SK-N-SH (cell line): Measurements from ENCODE around the gene POLR2C. TPM values are rescaled to one million over a fixed set of nuclear protein-coding genes. Genes with fewer than 3 reads are reported as not detected.

Experiments used
- CTCF ChIA-PET: fragments of 300-600, 350-600 bp; formaldehyde crosslinking; extraction: SDS; loops from one replicate; lab custom pipeline; 2021; lab: Yijun Ruan, JAX
- POLR2A ChIA-PET: fragments of 350-600 bp; sonication (Branson Sonifier 250); formaldehyde crosslinking; extraction: SDS; loops from one replicate; lab custom pipeline; 2020; ENCODE audit warnings: antibody characterized with exemption, inconsistent platforms; lab: Yijun Ruan, JAX
- DNase-seq: peaks from one replicate; pipeline ENCODE4 v3.0.0; 2012
- H2AFZ ChIP-seq: fragments of 200-600 bp; sonication (generic); 2 replicates; pipeline ENCODE4 v1.8.1; 2016; ENCODE audit warnings: antibody characterized with exemption, mild to moderate bottlenecking, low read depth
- H3F3A ChIP-seq: fragments of 200-600 bp; sonication (generic); replicated peaks from 2 replicates; pipeline ENCODE3; 2016; ENCODE audit warnings: antibody characterized with exemption, mild to moderate bottlenecking; ENCODE audit not compliant: insufficient read depth
- H3K27ac ChIP-seq, 2 experiments: fragments of 200-500 bp in 1 of 2; fragments of 200-600 bp in 1 of 2; sonication (Bioruptor generic) in 1 of 2; sonication (generic), shearing (Covaris generic) in 1 of 2; 2 replicates each; pipeline versions ENCODE4 v1.5.1 to v1.6.1; 2014 to 2016; ENCODE audit warnings: low read depth in 2 of 2, inconsistent platforms in 1 of 2, low read length in 1 of 2, mild to moderate bottlenecking in 1 of 2, mixed read lengths in 1 of 2
- H3K27me3 ChIP-seq: fragments of 200-600 bp; sonication (generic), shearing (Covaris generic); 2 replicates; pipeline ENCODE4 v1.6.1; 2016; ENCODE audit warnings: mixed run types; ENCODE audit not compliant: insufficient read depth
- H3K36me3 ChIP-seq, 2 experiments: fragments of 200-500 bp in 1 of 2; fragments of 200-600 bp in 1 of 2; sonication (Bioruptor generic) in 1 of 2; sonication (generic) in 1 of 2; replicated peaks in 1 of 2; 2 replicates each; pipeline versions ENCODE3 to v1.5.1; 2014 to 2016; ENCODE audit warnings: low read length in 1 of 2, mild to moderate bottlenecking in 1 of 2; ENCODE audit not compliant: insufficient read depth in 2 of 2, control insufficient read depth in 1 of 2
- H3K4me1 ChIP-seq, 2 experiments: fragments of 200-500 bp in 1 of 2; fragments of 200-600 bp in 1 of 2; sonication (Bioruptor generic) in 1 of 2; sonication (generic), shearing (Covaris generic) in 1 of 2; 2 replicates each; pipeline versions ENCODE4 v1.5.1 to v1.6.1; 2014 to 2016; ENCODE audit warnings: low read depth in 1 of 2, low read length in 1 of 2, mixed run types in 1 of 2; ENCODE audit not compliant: insufficient read depth in 2 of 2, control insufficient read depth in 1 of 2
- H3K4me2 ChIP-seq: fragments of 200-600 bp; sonication (generic), shearing (Covaris generic); 2 replicates; pipeline ENCODE4 v1.6.1; 2017; ENCODE audit warnings: mixed run types
- H3K4me3 ChIP-seq, 2 experiments: fragments of 200-500 bp in 1 of 2; fragments of 200-600 bp in 1 of 2; sonication (Bioruptor generic) in 1 of 2; sonication (generic), shearing (Covaris generic) in 1 of 2; 2 replicates each; pipeline versions ENCODE4 v1.5.1 to v1.8.1; 2014 to 2016; ENCODE audit warnings: low read depth in 2 of 2, inconsistent platforms in 1 of 2, low read length in 1 of 2, mild to moderate bottlenecking in 1 of 2, mixed read lengths in 1 of 2, moderate library complexity in 1 of 2
- H3K79me2 ChIP-seq: fragments of 200-600 bp; sonication (generic); 2 replicates; pipeline ENCODE4 v1.8.1; 2017; ENCODE audit warnings: mild to moderate bottlenecking; ENCODE audit not compliant: insufficient read depth
- H3K9ac ChIP-seq: fragments of 200-600 bp; sonication (generic); 2 replicates; pipeline ENCODE4 v1.6.1; 2017; ENCODE audit warnings: mixed run types
- H3K9me2 ChIP-seq: fragments of 200-600 bp; sonication (generic); 2 replicates; pipeline ENCODE4 v1.6.1; 2017; ENCODE audit warnings: mixed run types
- H3K9me3 ChIP-seq: fragments of 200-600 bp; sonication (generic); 2 replicates; pipeline ENCODE4 v1.6.1; 2017; ENCODE audit warnings: mixed run types, mild to moderate bottlenecking, moderate library complexity
- H4K20me1 ChIP-seq: fragments of 200-600 bp; sonication (generic); 2 replicates; pipeline ENCODE4 v1.6.1; 2017; ENCODE audit warnings: mild to moderate bottlenecking, mixed run types; ENCODE audit not compliant: insufficient read depth
- ELF1 ChIP-seq: IDR thresholded peaks from 2 replicates; pipeline ENCODE4 v1.4.0; 2012
- EP300 ChIP-seq, 2 experiments: IDR thresholded peaks; 2 replicates each; pipeline versions ENCODE4 v1.4.0 to v1.6.1; 2012; ENCODE audit warnings: borderline replicate concordance in 1 of 2, low read depth in 1 of 2, low read length in 1 of 2
- FOSL2 ChIP-seq: IDR thresholded peaks from 2 replicates; pipeline ENCODE4 v1.4.0; 2012; ENCODE audit warnings: low read depth, mild to moderate bottlenecking, moderate library complexity, borderline replicate concordance
- FOXM1 ChIP-seq: IDR thresholded peaks from 2 replicates; pipeline ENCODE4 v1.4.0; 2012; ENCODE audit warnings: low read depth, mild to moderate bottlenecking
- GABPA ChIP-seq: IDR thresholded peaks from 2 replicates; pipeline ENCODE4 v1.4.0; 2012; ENCODE audit warnings: low read depth, mild to moderate bottlenecking
- NFIC ChIP-seq: IDR thresholded peaks from 2 replicates; pipeline ENCODE4 v1.4.0; 2012; ENCODE audit warnings: borderline replicate concordance
- NRF1 ChIP-seq: IDR thresholded peaks from 2 replicates; pipeline ENCODE4 v1.6.1; 2012; ENCODE audit warnings: low read depth, mild to moderate bottlenecking, low read length
- POLR2AphosphoS5 ChIP-seq: IDR thresholded peaks from 2 replicates; pipeline ENCODE4 v1.6.1; 2012; ENCODE audit warnings: low read depth, low read length
- RFX5 ChIP-seq: IDR thresholded peaks from 2 replicates; pipeline ENCODE4 v1.6.1; 2012; ENCODE audit warnings: mild to moderate bottlenecking, improper control_type of control experiment, low read length
- RXRA ChIP-seq: IDR thresholded peaks from 2 replicates; pipeline ENCODE4 v1.4.0; 2012; ENCODE audit warnings: low read depth, mild to moderate bottlenecking, borderline replicate concordance
- SMC3 ChIP-seq: IDR thresholded peaks from 2 replicates; pipeline ENCODE4 v1.6.1; 2012; ENCODE audit warnings: low read depth, low read length, improper control_type of control experiment
- TAF1 ChIP-seq: IDR thresholded peaks from 2 replicates; pipeline ENCODE4 v1.6.1; 2012; ENCODE audit warnings: low read depth, mild to moderate bottlenecking, low read length, moderate library complexity, borderline replicate concordance
- WGBS: methylation state at CpG from one replicate; pipeline ENCODE4 v1.1.6; 2017; ENCODE audit warnings: low lambda C conversion rate; 5-methylcytosine and 5-hydroxymethylcytosine counted together
- polyA plus RNA-seq, 3 experiments: library from polyadenylated mRNA; depleted of rRNA; stranded (reverse); fragments of >200 nt; gene quantifications; 2 replicates each; pipeline ENCODE4 v1.2.3, GENCODE V29; 2012
- TF ChIP-seq, protein P1 (sequence below): fragments of 150-350 bp; IDR thresholded peaks from 2 replicates; pipeline ENCODE4 v1.6.1; 2016; ENCODE audit warnings: mild to moderate bottlenecking, low read depth, low read length
- TF ChIP-seq, protein P2 (sequence below): fragments of 150-350 bp; IDR thresholded peaks from 2 replicates; pipeline ENCODE4 v1.6.1; 2017; ENCODE audit warnings: antibody characterized with exemption, low read length, low read depth, borderline replicate concordance
- TF ChIP-seq, protein P3 (sequence below): IDR thresholded peaks from 2 replicates; pipeline ENCODE4 v1.4.0; 2012; ENCODE audit warnings: low read depth, borderline replicate concordance
- TF ChIP-seq, protein P4 (sequence below): IDR thresholded peaks from 2 replicates; pipeline ENCODE4 v1.4.0; 2012; ENCODE audit warnings: low read depth
- TF ChIP-seq, protein P5 (sequence below): IDR thresholded peaks from 2 replicates; pipeline ENCODE4 v1.4.0; 2012; ENCODE audit warnings: low read depth, borderline replicate concordance

The POLR2C gene
- polyA plus RNA-seq, 1 of the 3 experiments (the other 2 are of a cell fraction): 160 TPM

DNA sequence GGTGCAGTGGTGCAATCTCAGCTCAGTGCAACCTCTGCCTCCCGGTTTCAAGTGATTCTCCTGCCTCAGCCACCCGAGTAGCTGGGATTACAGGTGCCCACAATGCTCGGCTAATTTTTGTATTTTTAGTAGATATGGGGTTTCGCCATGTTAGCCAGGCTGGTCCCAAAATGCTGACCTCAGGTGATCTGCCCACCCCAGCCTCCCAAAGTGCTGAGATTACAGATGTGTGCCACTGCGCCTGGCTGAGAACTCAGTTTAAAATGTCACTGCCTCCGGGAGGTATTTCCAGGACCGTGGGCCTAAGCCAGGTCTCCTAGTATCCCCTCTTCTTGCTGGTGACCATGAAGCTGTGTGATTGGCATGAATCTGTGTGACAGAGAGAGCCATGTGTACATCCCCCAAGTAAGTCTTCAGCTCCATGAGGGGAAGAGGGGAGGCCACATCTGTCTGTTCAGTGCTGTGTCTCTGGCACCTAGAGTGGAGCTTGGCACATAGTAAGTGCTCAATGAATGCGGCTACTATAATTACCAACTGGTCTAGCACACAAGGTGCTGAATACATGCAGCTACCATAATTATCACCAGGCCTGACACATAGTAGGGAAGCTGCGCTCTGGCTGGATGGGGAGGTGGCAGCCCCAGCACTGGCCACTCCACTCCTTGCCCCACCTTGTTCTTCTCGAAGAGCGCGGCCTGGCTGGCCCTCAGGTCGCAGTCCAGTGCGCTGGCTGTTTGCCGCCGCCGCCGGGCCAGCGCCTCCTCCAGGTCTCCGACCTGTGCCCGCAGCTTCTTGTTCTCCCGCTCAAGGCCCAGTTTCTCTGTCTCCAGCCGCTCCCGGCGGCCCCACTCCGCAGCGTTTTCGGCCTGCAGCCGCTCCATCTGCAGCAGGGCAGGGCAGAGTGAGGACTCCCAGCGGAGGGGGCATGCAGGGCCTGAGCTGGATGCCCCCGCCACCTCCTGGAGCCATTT, 55.2 kb downstream of the POLR2C start:
- peak overlapping the region in 1 of 2 experiments; percentile 36; a peak in 1 of 4 replicates for H3K27ac ChIP-seq
- no peak overlapping the region for H3K4me2 ChIP-seq
- no peaks in the 10 kb centered on the region for H3K27me3 ChIP-seq
- no peak overlapping the region for H3K4me3 ChIP-seq
- peaks cover 3 to 8% of the 10 kb centered on the region in 2 experiments for H3K36me3 ChIP-seq
- CTCF ChIA-PET: interaction anchor here (0.9 to 23.0 kb wide), 14 partner anchors 7 to 226 kb away, joined by 3 to 426 read pairs (median 4); partner anchors contain the start of genes CIAPIN1, COQ9, DOK4 and POLR2C
- no peaks in the 10 kb centered on the region for H3K9me3 ChIP-seq
- no peak overlapping the region for H3K9ac ChIP-seq
- H3K9me2 ChIP-seq: no peaks in the 10 kb centered on the region
- no peak overlapping the region for H2AFZ ChIP-seq
- POLR2A ChIA-PET: interaction anchor here (0.7 to 2.9 kb wide), 7 partner anchors 32 to 101 kb away, joined by 3 to 8 read pairs (median 6); partner anchors contain the start of genes CIAPIN1, COQ9, DOK4 and POLR2C
- H3K4me1 ChIP-seq: peaks cover 0 to 21% of the 10 kb centered on the region in 2 experiments; a peak in 1 of 4 replicates
- H3F3A ChIP-seq: no peaks in the 10 kb centered on the region
- no peaks in the 10 kb centered on the region for H4K20me1 ChIP-seq
- TF ChIP-seq TAF1 (no peak), ELF1 (no peak), FOSL2 (no peak), SMC3 (no peak), NRF1 (no peak), EP300 (IDR thresholded peaks at IDR 0.05; ENCODE audit: borderline replicate concordance in 1 of 2, low read depth in 1 of 2, low read length in 1 of 2) (no peak), FOXM1 (no peak), GABPA (no peak), NFIC (no peak), RFX5 (no peak), RXRA (no peak), POLR2AphosphoS5 (no peak)
- TF ChIP-seq, protein P1, sequence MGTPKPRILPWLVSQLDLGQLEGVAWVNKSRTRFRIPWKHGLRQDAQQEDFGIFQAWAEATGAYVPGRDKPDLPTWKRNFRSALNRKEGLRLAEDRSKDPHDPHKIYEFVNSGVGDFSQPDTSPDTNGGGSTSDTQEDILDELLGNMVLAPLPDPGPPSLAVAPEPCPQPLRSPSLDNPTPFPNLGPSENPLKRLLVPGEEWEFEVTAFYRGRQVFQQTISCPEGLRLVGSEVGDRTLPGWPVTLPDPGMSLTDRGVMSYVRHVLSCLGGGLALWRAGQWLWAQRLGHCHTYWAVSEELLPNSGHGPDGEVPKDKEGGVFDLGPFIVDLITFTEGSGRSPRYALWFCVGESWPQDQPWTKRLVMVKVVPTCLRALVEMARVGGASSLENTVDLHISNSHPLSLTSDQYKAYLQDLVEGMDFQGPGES: no peak
- TF ChIP-seq, protein P2, sequence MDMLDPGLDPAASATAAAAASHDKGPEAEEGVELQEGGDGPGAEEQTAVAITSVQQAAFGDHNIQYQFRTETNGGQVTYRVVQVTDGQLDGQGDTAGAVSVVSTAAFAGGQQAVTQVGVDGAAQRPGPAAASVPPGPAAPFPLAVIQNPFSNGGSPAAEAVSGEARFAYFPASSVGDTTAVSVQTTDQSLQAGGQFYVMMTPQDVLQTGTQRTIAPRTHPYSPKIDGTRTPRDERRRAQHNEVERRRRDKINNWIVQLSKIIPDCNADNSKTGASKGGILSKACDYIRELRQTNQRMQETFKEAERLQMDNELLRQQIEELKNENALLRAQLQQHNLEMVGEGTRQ: no peak
- TF ChIP-seq, protein P3, sequence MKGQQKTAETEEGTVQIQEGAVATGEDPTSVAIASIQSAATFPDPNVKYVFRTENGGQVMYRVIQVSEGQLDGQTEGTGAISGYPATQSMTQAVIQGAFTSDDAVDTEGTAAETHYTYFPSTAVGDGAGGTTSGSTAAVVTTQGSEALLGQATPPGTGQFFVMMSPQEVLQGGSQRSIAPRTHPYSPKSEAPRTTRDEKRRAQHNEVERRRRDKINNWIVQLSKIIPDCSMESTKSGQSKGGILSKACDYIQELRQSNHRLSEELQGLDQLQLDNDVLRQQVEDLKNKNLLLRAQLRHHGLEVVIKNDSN: no peak
- TF ChIP-seq, protein P4, sequence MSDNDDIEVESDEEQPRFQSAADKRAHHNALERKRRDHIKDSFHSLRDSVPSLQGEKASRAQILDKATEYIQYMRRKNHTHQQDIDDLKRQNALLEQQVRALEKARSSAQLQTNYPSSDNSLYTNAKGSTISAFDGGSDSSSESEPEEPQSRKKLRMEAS: no peak
- TF ChIP-seq, protein P5, sequence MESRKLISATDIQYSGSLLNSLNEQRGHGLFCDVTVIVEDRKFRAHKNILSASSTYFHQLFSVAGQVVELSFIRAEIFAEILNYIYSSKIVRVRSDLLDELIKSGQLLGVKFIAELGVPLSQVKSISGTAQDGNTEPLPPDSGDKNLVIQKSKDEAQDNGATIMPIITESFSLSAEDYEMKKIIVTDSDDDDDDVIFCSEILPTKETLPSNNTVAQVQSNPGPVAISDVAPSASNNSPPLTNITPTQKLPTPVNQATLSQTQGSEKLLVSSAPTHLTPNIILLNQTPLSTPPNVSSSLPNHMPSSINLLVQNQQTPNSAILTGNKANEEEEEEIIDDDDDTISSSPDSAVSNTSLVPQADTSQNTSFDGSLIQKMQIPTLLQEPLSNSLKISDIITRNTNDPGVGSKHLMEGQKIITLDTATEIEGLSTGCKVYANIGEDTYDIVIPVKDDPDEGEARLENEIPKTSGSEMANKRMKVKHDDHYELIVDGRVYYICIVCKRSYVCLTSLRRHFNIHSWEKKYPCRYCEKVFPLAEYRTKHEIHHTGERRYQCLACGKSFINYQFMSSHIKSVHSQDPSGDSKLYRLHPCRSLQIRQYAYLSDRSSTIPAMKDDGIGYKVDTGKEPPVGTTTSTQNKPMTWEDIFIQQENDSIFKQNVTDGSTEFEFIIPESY: no peak
- TF ChIP-seq, all 33 proteins: peak for 0
- WGBS: 96% methylated on average over 27 of the region's 31 CpGs
- no peaks in the 10 kb centered on the region for H3K79me2 ChIP-seq
- DNase-seq: no peak
